GM12874 (cell line): Measurements from ENCODE around the gene WWOX.

Experiments used
- CTCF ChIP-seq: IDR thresholded peaks from 2 replicates; pipeline ENCODE4 v1.5.1; 2011; ENCODE audit warnings: low read depth, mild to moderate bottlenecking, control low read depth, low read length, moderate library complexity; ENCODE audit not compliant: insufficient read depth

WWOX gene

DNA sequence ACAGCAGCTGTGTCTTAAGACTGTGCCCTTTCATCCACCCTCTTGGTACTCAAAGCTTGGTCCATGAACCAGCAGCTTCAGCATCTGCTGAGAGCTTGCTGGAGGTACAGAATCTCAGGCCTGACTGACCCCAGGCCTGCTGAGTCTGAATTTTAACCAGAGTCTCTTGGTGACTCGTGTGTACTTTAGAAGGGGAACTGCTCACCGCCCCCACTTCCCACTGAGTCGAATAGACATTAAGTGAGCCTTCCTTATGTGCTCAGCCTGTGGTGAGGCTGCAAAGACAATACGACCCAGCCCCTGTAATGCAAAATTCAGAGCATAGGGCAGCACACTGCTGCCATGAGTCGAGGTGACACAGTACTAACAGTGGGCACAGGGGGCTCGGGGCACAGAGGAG is 662.8 kb downstream of the WWOX start:
- TF ChIP-seq CTCF = no peak

- no peak for TF ChIP-seq CTCF
Measured at GRCh38 chr16:78763821-78764440, 664.5 kb downstream of the WWOX start.

GRCh38 chr16:78764478-78764877 is 665.0 kb downstream of the WWOX start:
- TF ChIP-seq CTCF = no peak

DNA sequence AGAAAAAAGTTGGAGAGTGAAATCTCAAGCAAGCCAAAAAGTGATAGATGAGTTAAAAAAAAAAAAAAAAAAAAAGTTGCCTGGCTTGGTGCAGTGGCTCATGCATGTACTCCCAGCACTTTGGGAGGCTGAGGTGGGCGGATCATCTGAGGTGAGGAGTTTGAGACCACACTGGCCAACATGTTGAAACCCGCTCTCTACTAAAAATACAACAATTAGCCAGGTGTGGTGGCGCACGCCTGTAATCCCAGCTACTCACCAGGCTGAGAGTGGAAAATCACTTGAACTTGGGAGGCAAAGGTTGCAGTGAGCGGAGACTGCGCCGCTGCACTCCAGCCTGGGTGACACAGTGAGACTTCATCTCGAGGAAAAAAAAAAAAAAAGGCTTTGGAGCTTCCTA is 668.8 kb downstream of the WWOX start:
- TF ChIP-seq CTCF = no peak

GRCh38 chr16:78768718-78769117 is 669.3 kb downstream of the WWOX start:
- no peak for TF ChIP-seq CTCF

- peak; percentile 66 for TF ChIP-seq CTCF
Measured at GRCh38 chr16:78770353-78771091, 671.1 kb downstream of the WWOX start.

DNA sequence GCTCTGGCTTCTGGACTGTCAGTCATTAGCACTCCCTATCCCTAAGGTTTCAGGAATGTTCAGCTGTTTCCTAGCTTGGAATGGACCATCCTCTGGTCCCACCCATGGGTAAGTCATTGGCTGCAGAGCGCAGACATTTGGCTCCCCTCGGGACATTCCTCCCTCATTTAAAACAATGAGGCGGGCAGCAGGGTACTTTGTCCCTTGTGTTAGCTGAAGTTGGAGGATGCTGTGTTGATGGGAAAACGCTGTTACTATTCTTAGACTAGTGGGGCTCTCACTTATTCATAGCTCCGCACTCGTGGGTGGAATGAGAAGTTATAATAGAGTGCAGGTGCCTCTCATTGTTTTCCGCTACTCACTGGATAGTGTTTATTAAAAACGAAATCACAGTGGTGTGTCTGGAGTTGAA is 673.8 kb downstream of the WWOX start:
- TF ChIP-seq CTCF = no peak
